Breast epithelium (tissue), 4 donors: ENCODE data around the gene BBX. TPM values are rescaled to one million over a fixed set of nuclear protein-coding genes. Genes with fewer than 3 reads are reported as not detected.

Experiments
- DNase-seq, 2 donors: peaks; one replicate each; pipeline ENCODE4 v3.0.0-alpha.2; 2019; ENCODE audit warnings: low spot score in 2 of 2
- H3K27ac ChIP-seq, 2 donors: fragments of 200-600 bp; sonication (generic) in 1 of 2; one replicate each; pipeline ENCODE4 v1.5.1; 2016 to 2019; ENCODE audit warnings: mild to moderate bottlenecking in 1 of 2
- H3K27me3 ChIP-seq, 2 donors: fragments of 200-600 bp; sonication (generic) in 1 of 2; one replicate each; pipeline versions ENCODE4 v1.5.1 to v1.6.0; 2017 to 2019; ENCODE audit warnings: control low read depth in 1 of 2, mild to moderate bottlenecking in 1 of 2
- H3K36me3 ChIP-seq: fragments of 200-600 bp; one replicate; pipeline ENCODE4 v1.5.1; 2019
- H3K4me1 ChIP-seq, 2 donors: fragments of 200-600 bp; sonication (generic); one replicate each; pipeline ENCODE4 v1.5.1; 2016 to 2019; ENCODE audit warnings: control low read depth in 1 of 2
- H3K4me3 ChIP-seq, 3 donors: fragments of 200-600 bp; sonication (generic); 1 replicate in 2 of 3; 2 replicates in 1 of 3; pipeline ENCODE4 v1.5.1; 2016 to 2019; ENCODE audit warnings: mild to moderate bottlenecking in 3 of 3, moderate library complexity in 2 of 3
- H3K9me3 ChIP-seq, 2 donors: fragments of 200-600 bp; sonication (generic) in 1 of 2; one replicate each; pipeline ENCODE4 v1.5.1; 2016 to 2019; ENCODE audit warnings: control low read depth in 1 of 2
- CTCF ChIP-seq, 3 donors: fragments of 450-650 bp; IDR thresholded peaks; one replicate each; pipeline ENCODE4 v1.5.1; 2016 to 2017; ENCODE audit warnings: antibody characterized with exemption in 3 of 3, mild to moderate bottlenecking in 3 of 3, moderate library complexity in 3 of 3
- POLR2A ChIP-seq: fragments of 450-650 bp; IDR thresholded peaks from one replicate; pipeline ENCODE4 v1.6.1; 2016; ENCODE audit warnings: antibody characterized with exemption, mild to moderate bottlenecking, moderate library complexity
- POLR2AphosphoS5 ChIP-seq, 3 donors: sonication (generic); formaldehyde crosslinking; IDR thresholded peaks; one replicate each; pipeline ENCODE4 v1.6.1; 2017; ENCODE audit warnings: antibody characterized with exemption in 3 of 3
- intact Hi-C: fragments of 100-400 bp; cut with DNase I; formaldehyde crosslinking; loops from one replicate; pipeline ENCODE4 v1.15.1; 2023; ENCODE audit warnings: low total_unique reads
- total RNA-seq, 3 donors: library from RNA; depleted of rRNA; stranded (reverse); fragments of >200 nt; gene quantifications; one replicate each; pipeline ENCODE4 v1.1.0, GENCODE V29; 2016

Gene BBX
- total RNA-seq, 3 donors from 2014 or later, result 59.0 to 95.9 (median 70.8) TPM

- no peaks in the 10 kb centered on the region for H3K27me3 ChIP-seq
- H3K4me3 ChIP-seq, result no peak overlapping the region
- no peaks in the 10 kb centered on the region for H3K36me3 ChIP-seq
- DNase-seq, result no peak
- H3K9me3 ChIP-seq, result no peaks in the 10 kb centered on the region
- no peak for TF ChIP-seq POLR2AphosphoS5 (IDR thresholded peaks at IDR 0.05)
- no peak for TF ChIP-seq CTCF (IDR thresholded peaks at IDR 0.05)
- TF ChIP-seq POLR2A, result no peak
- H3K27ac ChIP-seq, result no peak overlapping the region
- no peaks in the 10 kb centered on the region for H3K4me1 ChIP-seq
- intact Hi-C loops, result no loop called here
Measured at GRCh38 chr3:107516475-107516874, 6.3 kb upstream of the BBX start.

- H3K36me3 ChIP-seq, result no peaks in the 10 kb centered on the region
- H3K4me3 ChIP-seq, result no peak overlapping the region
- TF ChIP-seq POLR2A, result no peak
- no peak for TF ChIP-seq CTCF (IDR thresholded peaks at IDR 0.05)
- no peak for TF ChIP-seq POLR2AphosphoS5 (IDR thresholded peaks at IDR 0.05)
- no peaks in the 10 kb centered on the region for H3K4me1 ChIP-seq
- no peaks in the 10 kb centered on the region for H3K9me3 ChIP-seq
- no peaks in the 10 kb centered on the region for H3K27me3 ChIP-seq
- no peak overlapping the region for H3K27ac ChIP-seq
- no peak for DNase-seq
- intact Hi-C loops, result no loop called here
Measured at GRCh38 chr3:107520535-107520934, 2.2 kb upstream of the BBX start.

- TF ChIP-seq CTCF (IDR thresholded peaks at IDR 0.05) (no peak), POLR2A (no peak), POLR2AphosphoS5 (IDR thresholded peaks at IDR 0.05) (no peak)
- no peak for DNase-seq
- Histone ChIP-seq H3K4me1 (no peaks in the 10 kb centered on the region), H3K36me3 (no peaks in the 10 kb centered on the region), H3K27ac (no peak overlapping the region), H3K27me3 (no peaks in the 10 kb centered on the region), H3K9me3 (no peaks in the 10 kb centered on the region), H3K4me3 (no peak overlapping the region)
- intact Hi-C loops, result no loop called here
Measured at GRCh38 chr3:107521469-107522059, 1.2 kb upstream of the BBX start.

- Histone ChIP-seq H3K36me3 (no peaks in the 10 kb centered on the region), H3K4me3 (peak overlapping the region; percentile 82 to 91 (median 90)), H3K4me1 (no peaks in the 10 kb centered on the region), H3K27ac (peak overlapping the region; percentile 93 to 94), H3K9me3 (no peaks in the 10 kb centered on the region), H3K27me3 (no peaks in the 10 kb centered on the region)
- intact Hi-C loops, result no loop called here
- TF ChIP-seq POLR2AphosphoS5 (IDR thresholded peaks at IDR 0.05) (no peak), CTCF (IDR thresholded peaks at IDR 0.05) (no peak), POLR2A (no peak)
- peak in 1 of 2 donors; percentile 26 for DNase-seq
Measured at GRCh38 chr3:107523289-107523538, 452 bp downstream of the BBX start.

- Histone ChIP-seq H3K9me3 (no peaks in the 10 kb centered on the region), H3K27me3 (no peaks in the 10 kb centered on the region), H3K4me1 (no peaks in the 10 kb centered on the region), H3K27ac (peak overlapping the region; percentile 93 to 94), H3K4me3 (peak overlapping the region; percentile 82 to 91 (median 90)), H3K36me3 (no peaks in the 10 kb centered on the region)
- DNase-seq, result peak; percentile 30 to 54
- TF ChIP-seq CTCF (IDR thresholded peaks at IDR 0.05), result no peak
- TF ChIP-seq POLR2AphosphoS5 (IDR thresholded peaks at IDR 0.05), result peak in 1 of 3 donors; percentile 13
- intact Hi-C loops, result no loop called here
Measured at GRCh38 chr3:107523539-107524325, 970 bp downstream of the BBX start.
